Memory B cell (primary cell): ENCODE results near the gene TIMM29.

Source experiments
- ATAC-seq: fragments of 150-1000 bp; cut with Tn5 transposase; 2 replicates; pipeline ENCODE4 v1.10.0; 2021; ENCODE audit warnings: low read depth, mild to moderate bottlenecking, moderate library complexity
- DNase-seq, 2 donors: peaks; one replicate each; pipeline ENCODE4 v3.0.0; 2022; ENCODE audit warnings: low spot score in 2 of 2
- H3K27ac Mint-ChIP-seq: one replicate; pipeline ENCODE4 v1.8.0; 2022; ENCODE audit warnings: mild to moderate bottlenecking, moderate library complexity, mixed read lengths
- H3K27me3 Mint-ChIP-seq: one replicate; pipeline ENCODE4 v1.8.0; 2022; ENCODE audit warnings: mixed read lengths
- H3K36me3 Mint-ChIP-seq: one replicate; pipeline ENCODE4 v1.8.0; 2022; ENCODE audit warnings: mild to moderate bottlenecking, mixed read lengths
- H3K4me1 Mint-ChIP-seq: one replicate; pipeline ENCODE4 v1.8.0; 2022; ENCODE audit warnings: mixed read lengths
- H3K4me3 Mint-ChIP-seq: one replicate; pipeline ENCODE4 v1.8.0; 2022; ENCODE audit warnings: mild to moderate bottlenecking, moderate library complexity, mixed read lengths
- H3K9me3 Mint-ChIP-seq: one replicate; pipeline ENCODE4 v1.8.0; 2022; ENCODE audit warnings: mixed read lengths

The TIMM29 gene

GRCh38 chr19:10975374-10976130 lies 46.9 kb downstream of the TIMM29 start:
- Mint-ChIP-seq H3K36me3 (peaks cover 1% of the 10 kb centered on the region), H3K27me3 (no peaks in the 10 kb centered on the region), H3K4me1 (peaks cover 26% of the 10 kb centered on the region), H3K27ac (no peak overlapping the region), H3K4me3 (no peak overlapping the region), H3K9me3 (no peaks in the 10 kb centered on the region)
- ATAC-seq, result no peak
- DNase-seq, result no peak

- Mint-ChIP-seq H3K36me3 (peaks cover 1% of the 10 kb centered on the region), H3K27me3 (no peaks in the 10 kb centered on the region), H3K4me1 (peaks cover 25% of the 10 kb centered on the region), H3K27ac (no peak overlapping the region), H3K9me3 (no peaks in the 10 kb centered on the region), H3K4me3 (no peak overlapping the region)
- no peak for ATAC-seq
- no peak for DNase-seq
Observed at GRCh38 chr19:10976131-10976892, 47.7 kb downstream of the TIMM29 start.

- H3K4me3 Mint-ChIP-seq, result no peak overlapping the region
- DNase-seq (no peak), ATAC-seq (no peak)
- H3K9me3 Mint-ChIP-seq, result no peaks in the 10 kb centered on the region
- no peak overlapping the region for H3K27ac Mint-ChIP-seq
- H3K36me3 Mint-ChIP-seq, result peaks cover 1% of the 10 kb centered on the region
- no peaks in the 10 kb centered on the region for H3K27me3 Mint-ChIP-seq
- peaks cover 25% of the 10 kb centered on the region for H3K4me1 Mint-ChIP-seq
Observed at GRCh38 chr19:10977742-10978092, 49.1 kb downstream of the TIMM29 start.
